ENCODE results near the gene CD101. TPM values are rescaled to one million over a fixed set of nuclear protein-coding genes. Genes with fewer than 3 reads are reported as not detected.

The CD101 gene
- total RNA-seq, 4 donors from 2014 or later, result 0.35 to 5.3 (median 0.84) TPM

DNA sequence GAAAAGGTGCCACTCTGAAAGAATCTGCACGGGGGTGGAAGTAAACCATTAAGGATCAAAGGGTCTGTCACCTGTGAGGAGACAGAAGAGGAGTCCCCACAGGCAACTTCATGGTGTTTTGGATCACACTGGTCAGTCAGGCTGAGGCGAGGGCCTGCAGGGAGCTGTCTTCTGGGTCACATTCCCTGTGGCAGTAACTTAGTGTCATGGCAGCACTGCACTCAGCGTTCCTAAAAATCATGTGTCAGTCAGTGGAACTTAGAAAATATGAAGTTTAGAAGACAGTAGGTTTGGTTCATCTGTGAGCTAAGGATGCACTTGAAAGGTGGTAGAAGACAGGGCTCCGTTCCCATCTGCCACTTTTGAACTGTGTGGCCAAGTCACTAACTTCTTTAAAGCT is 43.5 kb upstream of the CD101 start:
- H3K9me3 ChIP-seq, result no peaks in the 10 kb centered on the region
- no peaks in the 10 kb centered on the region for H3K27me3 ChIP-seq
- no peak overlapping the region for H3K4me3 ChIP-seq
- TF ChIP-seq, protein P1, sequence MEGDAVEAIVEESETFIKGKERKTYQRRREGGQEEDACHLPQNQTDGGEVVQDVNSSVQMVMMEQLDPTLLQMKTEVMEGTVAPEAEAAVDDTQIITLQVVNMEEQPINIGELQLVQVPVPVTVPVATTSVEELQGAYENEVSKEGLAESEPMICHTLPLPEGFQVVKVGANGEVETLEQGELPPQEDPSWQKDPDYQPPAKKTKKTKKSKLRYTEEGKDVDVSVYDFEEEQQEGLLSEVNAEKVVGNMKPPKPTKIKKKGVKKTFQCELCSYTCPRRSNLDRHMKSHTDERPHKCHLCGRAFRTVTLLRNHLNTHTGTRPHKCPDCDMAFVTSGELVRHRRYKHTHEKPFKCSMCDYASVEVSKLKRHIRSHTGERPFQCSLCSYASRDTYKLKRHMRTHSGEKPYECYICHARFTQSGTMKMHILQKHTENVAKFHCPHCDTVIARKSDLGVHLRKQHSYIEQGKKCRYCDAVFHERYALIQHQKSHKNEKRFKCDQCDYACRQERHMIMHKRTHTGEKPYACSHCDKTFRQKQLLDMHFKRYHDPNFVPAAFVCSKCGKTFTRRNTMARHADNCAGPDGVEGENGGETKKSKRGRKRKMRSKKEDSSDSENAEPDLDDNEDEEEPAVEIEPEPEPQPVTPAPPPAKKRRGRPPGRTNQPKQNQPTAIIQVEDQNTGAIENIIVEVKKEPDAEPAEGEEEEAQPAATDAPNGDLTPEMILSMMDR (IDR thresholded peaks at IDR 0.05), result no peak
- TF ChIP-seq POLR2A (IDR thresholded peaks at IDR 0.05) (no peak), POLR2AphosphoS5 (IDR thresholded peaks at IDR 0.05) (no peak), EP300 (IDR thresholded peaks at IDR 0.05) (no peak)
- peaks cover 0 to 32% (median 3%) of the 10 kb centered on the region in 3 donors for H3K4me1 ChIP-seq
- peaks cover 0 to 23% of the 10 kb centered on the region in 2 donors for H3K36me3 ChIP-seq
- ATAC-seq, result no peak
- H3K27ac ChIP-seq, result no peak overlapping the region
- WGBS, 2 donors (ENCODE audit: low coverage in 1 of 2), result 46 to 79% methylated on average over 2 to 4 of the region's 4 CpGs

DNA sequence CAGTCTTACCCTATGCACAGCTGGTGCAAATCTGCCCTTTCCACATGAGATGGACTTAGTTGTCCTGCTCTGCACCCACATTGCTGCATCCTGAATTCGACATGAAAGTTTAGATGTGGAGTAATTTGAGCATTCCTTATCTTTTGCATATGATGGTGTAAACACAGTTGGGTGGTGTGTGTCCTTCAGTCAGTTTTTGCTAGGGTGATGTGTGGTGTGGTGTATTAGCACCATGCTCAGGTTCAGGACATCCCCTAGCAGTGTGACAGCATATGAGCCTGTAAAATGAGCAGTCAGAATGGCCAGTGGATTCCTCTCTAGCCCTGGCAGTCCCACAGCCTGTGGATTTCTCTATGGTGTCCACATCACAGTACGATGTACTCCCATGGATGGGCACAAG is 42.6 kb upstream of the CD101 start:
- H3K27ac ChIP-seq, result no peak overlapping the region
- no peaks in the 10 kb centered on the region for H3K27me3 ChIP-seq
- peaks cover 0 to 24% (median 0%) of the 10 kb centered on the region in 3 donors for H3K4me1 ChIP-seq
- TF ChIP-seq EP300 (IDR thresholded peaks at IDR 0.05) (no peak), POLR2A (IDR thresholded peaks at IDR 0.05) (no peak), POLR2AphosphoS5 (IDR thresholded peaks at IDR 0.05) (no peak)
- TF ChIP-seq, protein P1 (IDR thresholded peaks at IDR 0.05), result no peak
- no peaks in the 10 kb centered on the region for H3K9me3 ChIP-seq
- no peak for ATAC-seq
- H3K36me3 ChIP-seq, result peaks cover 0 to 25% of the 10 kb centered on the region in 2 donors
- WGBS, 2 donors (ENCODE audit: low coverage in 1 of 2), result 57 to 86% methylated on average over 1 to 2 of the region's 2 CpGs
- H3K4me3 ChIP-seq, result no peak overlapping the region

DNA sequence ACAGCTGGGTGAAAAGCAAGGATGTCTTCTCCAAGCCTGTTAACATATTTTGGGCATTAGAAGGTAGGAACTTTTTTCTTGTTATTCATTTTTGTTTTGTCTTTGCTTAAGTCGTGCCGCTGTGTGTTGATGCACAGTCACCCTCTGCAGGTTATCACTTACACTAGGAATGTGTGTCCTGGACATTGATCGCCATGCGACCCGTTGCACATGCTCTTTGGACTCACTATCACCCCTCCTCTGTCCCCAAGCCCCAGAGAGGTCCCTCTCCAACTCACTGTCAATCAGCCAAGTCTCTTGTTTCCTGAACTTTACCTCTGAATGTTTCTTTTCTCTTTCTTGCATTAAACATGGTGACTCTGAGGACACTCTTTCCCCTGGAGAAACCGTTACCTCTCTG is 40.0 kb upstream of the CD101 start:
- Histone ChIP-seq H3K36me3 (peaks cover 0 to 47% of the 10 kb centered on the region in 2 donors), H3K9me3 (no peaks in the 10 kb centered on the region), H3K27me3 (no peaks in the 10 kb centered on the region), H3K4me1 (peaks cover 0 to 6% (median 0%) of the 10 kb centered on the region in 3 donors), H3K27ac (no peak overlapping the region), H3K4me3 (no peak overlapping the region)
- TF ChIP-seq POLR2A (IDR thresholded peaks at IDR 0.05) (no peak), POLR2AphosphoS5 (IDR thresholded peaks at IDR 0.05) (no peak), EP300 (IDR thresholded peaks at IDR 0.05) (no peak)
- TF ChIP-seq, protein P1 (IDR thresholded peaks at IDR 0.05), result no peak
- ATAC-seq, result no peak
- WGBS, 2 donors (ENCODE audit: low coverage in 1 of 2), result 93 to 100% methylated on average over 3 to 6 of the region's 6 CpGs

DNA sequence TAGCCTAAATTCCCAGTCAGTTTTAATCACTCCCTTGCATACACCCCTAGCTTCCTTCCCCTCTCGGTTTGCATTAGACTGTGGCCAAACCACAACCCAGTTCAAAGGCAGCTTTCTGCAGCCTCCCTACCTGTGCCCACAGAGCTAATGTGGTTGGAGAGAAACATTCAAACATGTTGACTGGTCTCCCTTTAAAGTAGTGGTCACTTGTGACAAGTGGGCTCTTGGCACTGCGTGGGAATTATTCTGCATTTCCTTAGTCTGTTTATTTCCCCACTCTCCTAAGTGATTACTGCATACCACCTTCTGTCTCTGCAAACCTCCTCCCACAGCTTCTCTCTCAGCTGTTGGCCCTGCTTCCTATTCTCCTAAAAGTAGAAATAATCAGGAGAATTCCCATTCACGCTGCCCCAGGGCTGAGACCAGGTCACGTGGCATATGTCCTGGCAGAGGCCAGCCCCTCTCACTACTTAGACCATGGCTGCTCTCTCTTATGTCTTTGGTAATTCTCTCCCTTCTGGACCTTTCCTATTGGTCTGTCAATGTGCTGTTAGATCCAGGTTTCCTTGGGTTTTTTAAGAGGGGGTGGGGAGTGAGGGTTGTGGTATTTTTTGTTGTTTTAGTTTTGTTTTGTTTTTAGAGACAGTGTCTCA is 38.4 kb upstream of the CD101 start:
- H3K27ac ChIP-seq, result no peak overlapping the region
- H3K36me3 ChIP-seq, result peaks cover 0 to 56% of the 10 kb centered on the region in 2 donors
- no peaks in the 10 kb centered on the region for H3K9me3 ChIP-seq
- TF ChIP-seq POLR2AphosphoS5 (IDR thresholded peaks at IDR 0.05) (no peak), EP300 (IDR thresholded peaks at IDR 0.05) (no peak), POLR2A (IDR thresholded peaks at IDR 0.05) (no peak)
- TF ChIP-seq, protein P1 (IDR thresholded peaks at IDR 0.05), result no peak
- peaks cover 0 to 6% (median 0%) of the 10 kb centered on the region in 3 donors for H3K4me1 ChIP-seq
- no peak overlapping the region for H3K4me3 ChIP-seq
- ATAC-seq, result no peak
- WGBS, 2 donors (ENCODE audit: low coverage in 1 of 2), result 15 to 80% methylated on average over 4 of the region's 4 CpGs
- H3K27me3 ChIP-seq, result no peaks in the 10 kb centered on the region

DNA sequence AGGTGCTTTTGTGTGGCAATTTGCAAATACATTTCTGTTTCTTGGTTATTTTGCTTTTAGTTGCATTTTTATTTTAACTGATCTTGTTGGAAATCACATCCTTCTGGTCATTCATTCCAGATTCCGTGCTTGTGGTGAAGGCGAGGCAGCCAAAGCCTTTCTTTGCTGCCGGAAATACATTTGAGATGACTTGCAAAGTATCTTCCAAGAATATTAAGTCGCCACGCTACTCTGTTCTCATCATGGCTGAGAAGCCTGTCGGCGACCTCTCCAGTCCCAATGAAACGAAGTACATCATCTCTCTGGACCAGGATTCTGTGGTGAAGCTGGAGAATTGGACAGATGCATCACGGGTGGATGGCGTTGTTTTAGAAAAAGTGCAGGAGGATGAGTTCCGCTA is 34.8 kb upstream of the CD101 start:
- no peak for ATAC-seq
- Histone ChIP-seq H3K9me3 (no peaks in the 10 kb centered on the region), H3K27me3 (no peaks in the 10 kb centered on the region), H3K27ac (no peak overlapping the region), H3K36me3 (peaks cover 0 to 47% of the 10 kb centered on the region in 2 donors), H3K4me3 (no peak overlapping the region), H3K4me1 (peaks cover 0 to 14% (median 3%) of the 10 kb centered on the region in 3 donors)
- TF ChIP-seq EP300 (IDR thresholded peaks at IDR 0.05), result no peak
- TF ChIP-seq POLR2AphosphoS5 (IDR thresholded peaks at IDR 0.05), result no peak
- TF ChIP-seq, protein P1 (IDR thresholded peaks at IDR 0.05), result no peak
- no peak for TF ChIP-seq POLR2A (IDR thresholded peaks at IDR 0.05)
- 92 to 100% methylated on average over 2 to 7 of the region's 11 CpGs for WGBS, 2 donors (ENCODE audit: low coverage in 1 of 2)
